ENCODE data around the gene MCC. TPM values are rescaled to one million over a fixed set of nuclear protein-coding genes. Genes with fewer than 3 reads are reported as not detected.

The MCC gene
- total and polyA plus RNA-seq, 2 donors (not counting 1 experiment from before 2014, with no cell fraction given), result 0.09 to 0.32 TPM

DNA sequence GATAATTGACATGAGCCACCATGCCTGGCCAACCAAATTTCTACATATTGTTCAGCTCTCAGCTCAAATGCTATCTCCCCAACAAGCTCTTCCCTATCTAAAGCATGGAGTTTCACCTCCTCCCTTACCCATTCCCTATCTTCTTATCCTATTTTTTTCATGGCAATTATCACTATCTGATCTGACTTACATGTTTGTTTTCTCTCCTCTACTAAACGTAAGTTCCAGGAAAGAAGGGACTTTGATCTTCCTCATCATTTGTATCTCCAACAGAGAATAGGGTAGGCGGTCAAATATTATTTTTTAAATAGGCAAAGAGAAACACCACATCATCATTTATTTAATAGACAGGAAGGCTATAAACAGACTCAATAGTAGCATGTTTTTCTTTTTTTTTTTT, 381.4 kb downstream of the MCC start:
- no peak overlapping the region for H3K4me2 ChIP-seq (replicated peaks; ENCODE audit: low read depth, low read length, poor library complexity, severe bottlenecking)
- no peaks in the 10 kb centered on the region for H3K79me2 ChIP-seq (ENCODE audit: control insufficient read depth, insufficient read depth, low read length)
- H3K4me1 ChIP-seq (ENCODE audit: control insufficient read depth in 2 of 2, insufficient read depth in 2 of 2, low read length in 2 of 2), result no peaks in the 10 kb centered on the region
- H3K9me3 ChIP-seq (ENCODE audit: control extremely low read depth in 1 of 3, control insufficient read depth in 2 of 3, insufficient read depth in 1 of 3, low read length in 2 of 3), result no peaks in the 10 kb centered on the region
- H3K27me3 ChIP-seq (replicated peaks in 1 of 4; ENCODE audit: control extremely low read depth in 1 of 4, control insufficient read depth in 3 of 4, insufficient read depth in 4 of 4, low read length in 3 of 4), result no peaks in the 10 kb centered on the region
- Mint-ChIP-seq H3K4me3 (no peak overlapping the region), H3K4me1 (no peaks in the 10 kb centered on the region), H3K27me3 (peaks cover 6% of the 10 kb centered on the region), H3K9me3 (ENCODE audit: insufficient read depth) (no peaks in the 10 kb centered on the region), H3K27ac (no peak overlapping the region)
- no peak overlapping the region for H2AFZ ChIP-seq (ENCODE audit: insufficient read depth, low read depth, low read length, poor library complexity, severe bottlenecking)
- no peaks in the 10 kb centered on the region for H4K20me1 ChIP-seq (ENCODE audit: control insufficient read depth, insufficient read depth, low read length, poor library complexity, severe bottlenecking)
- no peak overlapping the region for H3K9ac ChIP-seq (ENCODE audit: low read length)
- H3K27ac ChIP-seq (ENCODE audit: low read length in 2 of 2), result no peak overlapping the region
- DNase-seq (no peak), ATAC-seq (ENCODE audit: low read depth) (no peak)
- no CpG with 5 or more reads among the region's 2 CpGs for WGBS (ENCODE audit: insufficient coverage)
- CTCF ChIA-PET, result no interaction called here
- TF ChIP-seq EZH2 (IDR thresholded peaks at IDR 0.05; ENCODE audit: borderline replicate concordance, insufficient read depth, low read depth, low read length, poor library complexity, severe bottlenecking), result no peak
- TF ChIP-seq, protein P1, sequence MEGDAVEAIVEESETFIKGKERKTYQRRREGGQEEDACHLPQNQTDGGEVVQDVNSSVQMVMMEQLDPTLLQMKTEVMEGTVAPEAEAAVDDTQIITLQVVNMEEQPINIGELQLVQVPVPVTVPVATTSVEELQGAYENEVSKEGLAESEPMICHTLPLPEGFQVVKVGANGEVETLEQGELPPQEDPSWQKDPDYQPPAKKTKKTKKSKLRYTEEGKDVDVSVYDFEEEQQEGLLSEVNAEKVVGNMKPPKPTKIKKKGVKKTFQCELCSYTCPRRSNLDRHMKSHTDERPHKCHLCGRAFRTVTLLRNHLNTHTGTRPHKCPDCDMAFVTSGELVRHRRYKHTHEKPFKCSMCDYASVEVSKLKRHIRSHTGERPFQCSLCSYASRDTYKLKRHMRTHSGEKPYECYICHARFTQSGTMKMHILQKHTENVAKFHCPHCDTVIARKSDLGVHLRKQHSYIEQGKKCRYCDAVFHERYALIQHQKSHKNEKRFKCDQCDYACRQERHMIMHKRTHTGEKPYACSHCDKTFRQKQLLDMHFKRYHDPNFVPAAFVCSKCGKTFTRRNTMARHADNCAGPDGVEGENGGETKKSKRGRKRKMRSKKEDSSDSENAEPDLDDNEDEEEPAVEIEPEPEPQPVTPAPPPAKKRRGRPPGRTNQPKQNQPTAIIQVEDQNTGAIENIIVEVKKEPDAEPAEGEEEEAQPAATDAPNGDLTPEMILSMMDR (IDR thresholded peaks at IDR 0.05), result no peak
- POLR2A ChIA-PET, result no interaction called here
- no peak overlapping the region for H3K4me3 ChIP-seq (ENCODE audit: control extremely low read depth in 1 of 5, extremely low read depth in 1 of 5, insufficient read depth in 1 of 5, low read depth in 2 of 5, low read length in 4 of 5)
- no peaks in the 10 kb centered on the region for H3K36me3 ChIP-seq (replicated peaks in 1 of 2; ENCODE audit: control extremely low read depth in 1 of 2, control insufficient read depth in 1 of 2, extremely low read depth in 1 of 2, insufficient read depth in 2 of 2, low read length in 1 of 2)
- intact Hi-C loops (cut with micrococcal nuclease), result no loop called here

DNA sequence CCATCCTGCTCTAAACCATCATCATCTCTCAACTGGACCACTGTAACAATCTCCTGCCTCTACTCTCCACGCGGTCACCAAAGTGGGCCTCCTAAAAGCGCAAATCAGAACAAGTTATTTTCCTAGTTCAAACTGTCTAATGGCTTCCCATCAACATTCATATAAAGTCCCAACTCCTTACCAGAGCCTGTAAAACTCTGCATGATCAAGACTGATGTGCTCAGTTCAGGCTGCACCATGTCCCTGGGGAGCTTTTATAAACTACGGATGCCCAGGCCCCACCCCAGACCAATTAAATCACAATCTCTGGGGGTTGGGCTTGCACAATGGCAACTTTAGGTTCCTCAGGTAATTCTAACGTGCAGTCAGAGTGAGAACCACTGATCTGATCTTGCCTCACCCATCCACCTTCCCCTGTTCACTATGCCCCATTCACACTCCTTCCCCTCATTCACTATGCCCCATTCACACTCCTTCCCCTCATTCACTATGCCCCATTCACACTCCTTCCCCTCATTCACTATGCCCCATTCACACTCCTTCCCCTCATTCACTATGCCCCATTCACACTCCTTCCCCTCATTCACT, 382.5 kb downstream of the MCC start:
- intact Hi-C loops (cut with micrococcal nuclease), result no loop called here
- no peaks in the 10 kb centered on the region for H3K4me1 Mint-ChIP-seq
- Histone ChIP-seq H3K27me3 (replicated peaks in 1 of 4; ENCODE audit: control extremely low read depth in 1 of 4, control insufficient read depth in 3 of 4, insufficient read depth in 4 of 4, low read length in 3 of 4) (no peaks in the 10 kb centered on the region), H3K79me2 (ENCODE audit: control insufficient read depth, insufficient read depth, low read length) (no peaks in the 10 kb centered on the region), H3K4me1 (ENCODE audit: control insufficient read depth in 2 of 2, insufficient read depth in 2 of 2, low read length in 2 of 2) (no peaks in the 10 kb centered on the region), H3K4me3 (ENCODE audit: control extremely low read depth in 1 of 5, extremely low read depth in 1 of 5, insufficient read depth in 1 of 5, low read depth in 2 of 5, low read length in 4 of 5) (no peak overlapping the region), H2AFZ (ENCODE audit: insufficient read depth, low read depth, low read length, poor library complexity, severe bottlenecking) (no peak overlapping the region), H3K9me3 (ENCODE audit: control extremely low read depth in 1 of 3, control insufficient read depth in 2 of 3, insufficient read depth in 1 of 3, low read length in 2 of 3) (no peaks in the 10 kb centered on the region), H3K9ac (ENCODE audit: low read length) (no peak overlapping the region), H3K4me2 (replicated peaks; ENCODE audit: low read depth, low read length, poor library complexity, severe bottlenecking) (no peak overlapping the region), H4K20me1 (ENCODE audit: control insufficient read depth, insufficient read depth, low read length, poor library complexity, severe bottlenecking) (no peaks in the 10 kb centered on the region), H3K27ac (ENCODE audit: low read length in 2 of 2) (no peak overlapping the region), H3K36me3 (replicated peaks in 1 of 2; ENCODE audit: control extremely low read depth in 1 of 2, control insufficient read depth in 1 of 2, extremely low read depth in 1 of 2, insufficient read depth in 2 of 2, low read length in 1 of 2) (no peaks in the 10 kb centered on the region)
- no peak for ATAC-seq (ENCODE audit: low read depth)
- WGBS (ENCODE audit: insufficient coverage), result 93% methylated on average over 5 of the region's 5 CpGs
- DNase-seq, result no peak
- H3K4me3 Mint-ChIP-seq, result no peak overlapping the region
- TF ChIP-seq, protein P1 (IDR thresholded peaks at IDR 0.05), result no peak
- TF ChIP-seq EZH2 (IDR thresholded peaks at IDR 0.05; ENCODE audit: borderline replicate concordance, insufficient read depth, low read depth, low read length, poor library complexity, severe bottlenecking), result no peak
- no peak overlapping the region for H3K27ac Mint-ChIP-seq
- POLR2A ChIA-PET, result no interaction called here
- H3K27me3 Mint-ChIP-seq, result peaks cover 3% of the 10 kb centered on the region
- CTCF ChIA-PET, result no interaction called here
- no peaks in the 10 kb centered on the region for H3K9me3 Mint-ChIP-seq (ENCODE audit: insufficient read depth)

All from B cell (primary cell).